Fibroblast of lung (primary cell): Measurements from ENCODE around the gene FDXR.

ENCODE experiments used
- EZH2 ChIP-seq: IDR thresholded peaks from 2 replicates; pipeline ENCODE4 v1.5.1; 2012; ENCODE audit warnings: low read length, control low read depth, mild to moderate bottlenecking; ENCODE audit errors: missing control alignments
- TF ChIP-seq, protein P1 (sequence below), 2 donors: IDR thresholded peaks in 1 of 2; conservative IDR thresholded peaks in 1 of 2; 1 replicate in 1 of 2; 2 replicates in 1 of 2; pipeline ENCODE4 v1.5.1; 2011 to 2012; ENCODE audit warnings: low read length in 2 of 2, control low read depth in 1 of 2, inconsistent platforms in 1 of 2, low read depth in 1 of 2, mild to moderate bottlenecking in 1 of 2

DNA sequence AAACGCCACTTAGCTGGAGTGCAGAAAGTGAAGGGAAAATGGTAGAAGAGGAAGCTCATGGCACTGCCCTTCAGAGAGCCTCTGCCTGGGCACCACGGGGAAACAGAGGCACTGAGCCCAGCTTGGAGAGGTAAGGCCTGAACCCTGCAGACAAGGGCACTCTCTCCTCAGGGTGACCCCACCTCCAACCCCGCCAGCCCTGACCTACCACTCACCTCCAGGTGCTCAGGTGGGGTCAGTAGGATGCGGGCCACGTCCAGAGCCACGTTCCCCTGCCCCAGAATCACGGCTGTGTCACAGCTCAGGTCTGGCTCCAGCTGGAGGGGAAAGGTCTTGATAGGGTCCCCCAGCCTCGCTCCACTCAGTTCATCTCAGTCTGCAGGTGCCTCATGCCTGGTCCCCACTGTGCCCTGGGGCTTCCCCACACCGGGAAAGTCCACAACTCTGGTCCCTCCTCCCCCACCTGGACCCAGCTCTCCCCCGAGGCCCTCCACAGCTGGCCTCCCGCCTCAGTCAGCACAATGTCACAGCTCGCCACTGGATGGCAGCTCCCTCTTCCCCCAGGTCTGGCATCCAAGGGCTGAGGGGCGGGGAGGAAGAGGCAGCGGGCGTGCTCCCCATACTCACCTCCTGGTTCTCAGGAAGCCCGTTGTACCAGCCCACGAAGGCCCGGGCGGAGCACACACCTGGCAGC is 7.1 kb downstream of the FDXR start:
- TF ChIP-seq, protein P1, sequence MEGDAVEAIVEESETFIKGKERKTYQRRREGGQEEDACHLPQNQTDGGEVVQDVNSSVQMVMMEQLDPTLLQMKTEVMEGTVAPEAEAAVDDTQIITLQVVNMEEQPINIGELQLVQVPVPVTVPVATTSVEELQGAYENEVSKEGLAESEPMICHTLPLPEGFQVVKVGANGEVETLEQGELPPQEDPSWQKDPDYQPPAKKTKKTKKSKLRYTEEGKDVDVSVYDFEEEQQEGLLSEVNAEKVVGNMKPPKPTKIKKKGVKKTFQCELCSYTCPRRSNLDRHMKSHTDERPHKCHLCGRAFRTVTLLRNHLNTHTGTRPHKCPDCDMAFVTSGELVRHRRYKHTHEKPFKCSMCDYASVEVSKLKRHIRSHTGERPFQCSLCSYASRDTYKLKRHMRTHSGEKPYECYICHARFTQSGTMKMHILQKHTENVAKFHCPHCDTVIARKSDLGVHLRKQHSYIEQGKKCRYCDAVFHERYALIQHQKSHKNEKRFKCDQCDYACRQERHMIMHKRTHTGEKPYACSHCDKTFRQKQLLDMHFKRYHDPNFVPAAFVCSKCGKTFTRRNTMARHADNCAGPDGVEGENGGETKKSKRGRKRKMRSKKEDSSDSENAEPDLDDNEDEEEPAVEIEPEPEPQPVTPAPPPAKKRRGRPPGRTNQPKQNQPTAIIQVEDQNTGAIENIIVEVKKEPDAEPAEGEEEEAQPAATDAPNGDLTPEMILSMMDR (conservative IDR thresholded peaks at IDR 0.05 in 1 of 2, IDR thresholded peaks at IDR 0.05 in 1 of 2; ENCODE audit: low read depth in 1 of 2, low read length in 2 of 2): no peak
- no peak for TF ChIP-seq EZH2
